GM12892 (cell line): ENCODE measurements around the gene PGBD5.

Experiments
- POLR2A ChIP-seq: IDR thresholded peaks from 2 replicates; pipeline ENCODE4 v1.6.1; 2011; ENCODE audit warnings: low read depth, low read length, control low read depth
- POLR2AphosphoS5 ChIP-seq: IDR thresholded peaks from 2 replicates; pipeline ENCODE4 v1.6.1; 2011; ENCODE audit warnings: low read depth, low read length, control low read depth
- TAF1 ChIP-seq: IDR thresholded peaks from 2 replicates; pipeline ENCODE4 v1.6.1; 2011; ENCODE audit warnings: low read depth, mild to moderate bottlenecking, control low read depth, low read length, borderline replicate concordance

- TF ChIP-seq POLR2AphosphoS5: no peak
- TF ChIP-seq POLR2A: no peak
- no peak for TF ChIP-seq TAF1
These were observed 160.7 kb downstream of the PGBD5 start for GRCh38 chr1:230265200-230266115.
